Adrenal gland (tissue), 5 donors: ENCODE results near the gene NR5A2.

Source experiments
- POLR2A ChIP-seq, 2 donors: fragments of 450-650 bp; IDR thresholded peaks; one replicate each; pipeline ENCODE4 v1.6.1; 2017; ENCODE audit warnings: antibody characterized with exemption in 2 of 2, mild to moderate bottlenecking in 2 of 2, moderate library complexity in 1 of 2
- TF ChIP-seq, protein P1 (sequence below), 6 experiments: fragments of 450-650 bp in 4 of 6; fragments of 200-600 bp in 2 of 6; sonication (generic) in 1 of 6; IDR thresholded peaks; 1 replicate in 5 of 6; 2 replicates in 1 of 6; pipeline versions ENCODE4 v1.5.1 to v1.8.0; 2016 to 2021; ENCODE audit warnings: antibody characterized with exemption in 6 of 6, mild to moderate bottlenecking in 2 of 6, moderate library complexity in 1 of 6
- donor health status: DM: no; HTN: no; CAD: no.

DNA sequence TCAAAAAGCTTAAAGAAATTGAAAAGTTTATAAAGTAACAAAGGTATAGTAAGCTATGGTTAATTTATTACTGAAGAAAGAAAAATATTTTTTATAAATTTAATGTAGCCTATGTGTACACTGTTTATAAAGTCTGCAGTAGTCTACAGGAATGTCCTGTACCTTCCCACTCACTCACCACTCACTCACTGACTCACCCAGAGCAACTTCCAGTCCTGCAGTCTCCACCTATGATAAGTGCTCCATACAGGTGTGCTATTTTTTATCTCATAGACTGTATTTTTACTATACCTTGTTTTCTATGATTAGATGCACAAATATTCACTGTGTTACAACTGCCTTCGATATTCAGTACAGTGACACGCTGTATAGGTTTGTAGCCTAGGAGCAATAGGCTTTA is 106.6 kb downstream of the NR5A2 start:
- no peak for TF ChIP-seq POLR2A (IDR thresholded peaks at IDR 0.05)
- TF ChIP-seq, protein P1, sequence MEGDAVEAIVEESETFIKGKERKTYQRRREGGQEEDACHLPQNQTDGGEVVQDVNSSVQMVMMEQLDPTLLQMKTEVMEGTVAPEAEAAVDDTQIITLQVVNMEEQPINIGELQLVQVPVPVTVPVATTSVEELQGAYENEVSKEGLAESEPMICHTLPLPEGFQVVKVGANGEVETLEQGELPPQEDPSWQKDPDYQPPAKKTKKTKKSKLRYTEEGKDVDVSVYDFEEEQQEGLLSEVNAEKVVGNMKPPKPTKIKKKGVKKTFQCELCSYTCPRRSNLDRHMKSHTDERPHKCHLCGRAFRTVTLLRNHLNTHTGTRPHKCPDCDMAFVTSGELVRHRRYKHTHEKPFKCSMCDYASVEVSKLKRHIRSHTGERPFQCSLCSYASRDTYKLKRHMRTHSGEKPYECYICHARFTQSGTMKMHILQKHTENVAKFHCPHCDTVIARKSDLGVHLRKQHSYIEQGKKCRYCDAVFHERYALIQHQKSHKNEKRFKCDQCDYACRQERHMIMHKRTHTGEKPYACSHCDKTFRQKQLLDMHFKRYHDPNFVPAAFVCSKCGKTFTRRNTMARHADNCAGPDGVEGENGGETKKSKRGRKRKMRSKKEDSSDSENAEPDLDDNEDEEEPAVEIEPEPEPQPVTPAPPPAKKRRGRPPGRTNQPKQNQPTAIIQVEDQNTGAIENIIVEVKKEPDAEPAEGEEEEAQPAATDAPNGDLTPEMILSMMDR (IDR thresholded peaks at IDR 0.05), result no peak
